GM12865 (cell line): Measurements from ENCODE around the gene ZNF835.

Source experiments
- DNase-seq: peaks from one replicate; pipeline ENCODE4 v3.0.0; 2010; ENCODE audit warnings: low read depth
- H3K4me3 ChIP-seq: 2 replicates; pipeline ENCODE4 v1.5.1; 2011; ENCODE audit warnings: mild to moderate bottlenecking, low read depth, low read length, control low read depth
- TF ChIP-seq, protein P1 (sequence below): IDR thresholded peaks from 2 replicates; pipeline ENCODE4 v1.5.1; 2011; ENCODE audit warnings: low read length, control low read depth, low read depth, inconsistent platforms; ENCODE audit not compliant: insufficient read depth; ENCODE audit errors: missing control alignments

ZNF835 gene

DNA sequence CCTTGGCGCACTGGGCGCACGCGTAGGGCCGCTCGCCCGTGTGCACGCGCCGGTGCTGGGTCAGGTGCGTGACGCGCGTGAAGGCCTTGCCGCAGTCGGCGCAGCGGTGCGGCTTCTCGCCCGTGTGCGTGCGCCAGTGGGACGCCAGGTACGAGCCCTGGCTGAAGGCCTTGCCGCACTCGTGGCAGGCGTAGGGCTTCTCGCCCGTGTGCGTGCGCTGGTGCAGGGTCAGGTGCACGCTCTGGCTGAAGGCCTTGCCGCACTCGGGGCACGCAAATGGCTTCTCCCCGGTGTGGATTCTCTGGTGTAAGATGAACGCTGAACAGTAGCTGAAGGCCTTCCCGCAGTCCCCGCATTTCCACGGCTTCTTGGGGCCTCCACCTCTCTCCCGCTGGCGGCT, 7.0 kb downstream of the ZNF835 start:
- no peak overlapping the region for H3K4me3 ChIP-seq
- no peak for DNase-seq
- TF ChIP-seq, protein P1, sequence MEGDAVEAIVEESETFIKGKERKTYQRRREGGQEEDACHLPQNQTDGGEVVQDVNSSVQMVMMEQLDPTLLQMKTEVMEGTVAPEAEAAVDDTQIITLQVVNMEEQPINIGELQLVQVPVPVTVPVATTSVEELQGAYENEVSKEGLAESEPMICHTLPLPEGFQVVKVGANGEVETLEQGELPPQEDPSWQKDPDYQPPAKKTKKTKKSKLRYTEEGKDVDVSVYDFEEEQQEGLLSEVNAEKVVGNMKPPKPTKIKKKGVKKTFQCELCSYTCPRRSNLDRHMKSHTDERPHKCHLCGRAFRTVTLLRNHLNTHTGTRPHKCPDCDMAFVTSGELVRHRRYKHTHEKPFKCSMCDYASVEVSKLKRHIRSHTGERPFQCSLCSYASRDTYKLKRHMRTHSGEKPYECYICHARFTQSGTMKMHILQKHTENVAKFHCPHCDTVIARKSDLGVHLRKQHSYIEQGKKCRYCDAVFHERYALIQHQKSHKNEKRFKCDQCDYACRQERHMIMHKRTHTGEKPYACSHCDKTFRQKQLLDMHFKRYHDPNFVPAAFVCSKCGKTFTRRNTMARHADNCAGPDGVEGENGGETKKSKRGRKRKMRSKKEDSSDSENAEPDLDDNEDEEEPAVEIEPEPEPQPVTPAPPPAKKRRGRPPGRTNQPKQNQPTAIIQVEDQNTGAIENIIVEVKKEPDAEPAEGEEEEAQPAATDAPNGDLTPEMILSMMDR: no peak

DNA sequence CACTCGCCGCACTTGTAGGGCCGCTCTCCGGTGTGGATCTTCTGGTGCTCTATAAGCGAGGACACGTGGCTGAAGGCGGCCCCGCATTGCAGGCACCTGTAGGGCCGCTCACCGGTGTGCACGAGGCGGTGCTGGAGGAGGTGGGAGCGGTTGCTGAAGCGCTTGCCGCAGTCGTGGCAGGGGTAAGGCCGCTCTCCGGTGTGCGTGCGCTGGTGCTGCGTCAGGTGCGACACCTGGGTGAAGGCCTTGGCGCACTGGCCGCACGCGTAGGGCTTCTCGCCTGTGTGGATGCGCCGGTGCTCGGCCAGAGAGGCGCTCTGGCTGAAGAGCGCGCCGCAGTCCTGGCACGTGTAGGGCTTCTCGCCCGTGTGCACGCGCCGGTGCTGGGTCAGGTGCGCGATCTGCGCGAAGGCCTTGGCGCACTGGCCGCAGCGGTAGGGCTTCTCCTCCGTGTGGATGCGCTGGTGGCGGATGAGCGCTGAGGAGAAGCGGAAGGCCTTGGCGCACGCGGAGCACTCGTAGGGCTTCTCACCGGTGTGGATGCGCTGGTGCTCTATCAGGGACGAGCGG, 7.5 kb downstream of the ZNF835 start:
- H3K4me3 ChIP-seq: no peak overlapping the region
- DNase-seq: no peak
- TF ChIP-seq, protein P1: no peak

DNA sequence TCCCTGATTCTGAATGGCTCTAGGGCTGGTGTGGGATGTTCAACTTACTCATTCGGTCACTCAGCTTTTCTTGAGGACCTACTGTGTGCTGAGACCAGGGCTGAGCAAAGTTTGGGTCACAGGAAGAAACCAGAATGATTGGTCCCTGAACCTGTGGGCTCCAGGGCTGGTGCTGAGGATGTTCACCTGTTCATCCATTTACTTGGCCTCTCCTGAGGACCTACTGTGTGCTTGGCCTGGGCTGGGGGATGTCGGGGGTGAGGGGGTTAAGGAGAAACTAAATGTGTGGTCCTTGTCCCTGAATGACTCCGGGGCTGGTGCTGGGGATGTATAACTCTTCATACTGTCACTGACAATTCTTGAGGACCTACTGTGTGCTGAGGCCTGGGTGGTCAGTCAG, 10.3 kb downstream of the ZNF835 start:
- H3K4me3 ChIP-seq: no peak overlapping the region
- TF ChIP-seq, protein P1: no peak
- DNase-seq: no peak

DNA sequence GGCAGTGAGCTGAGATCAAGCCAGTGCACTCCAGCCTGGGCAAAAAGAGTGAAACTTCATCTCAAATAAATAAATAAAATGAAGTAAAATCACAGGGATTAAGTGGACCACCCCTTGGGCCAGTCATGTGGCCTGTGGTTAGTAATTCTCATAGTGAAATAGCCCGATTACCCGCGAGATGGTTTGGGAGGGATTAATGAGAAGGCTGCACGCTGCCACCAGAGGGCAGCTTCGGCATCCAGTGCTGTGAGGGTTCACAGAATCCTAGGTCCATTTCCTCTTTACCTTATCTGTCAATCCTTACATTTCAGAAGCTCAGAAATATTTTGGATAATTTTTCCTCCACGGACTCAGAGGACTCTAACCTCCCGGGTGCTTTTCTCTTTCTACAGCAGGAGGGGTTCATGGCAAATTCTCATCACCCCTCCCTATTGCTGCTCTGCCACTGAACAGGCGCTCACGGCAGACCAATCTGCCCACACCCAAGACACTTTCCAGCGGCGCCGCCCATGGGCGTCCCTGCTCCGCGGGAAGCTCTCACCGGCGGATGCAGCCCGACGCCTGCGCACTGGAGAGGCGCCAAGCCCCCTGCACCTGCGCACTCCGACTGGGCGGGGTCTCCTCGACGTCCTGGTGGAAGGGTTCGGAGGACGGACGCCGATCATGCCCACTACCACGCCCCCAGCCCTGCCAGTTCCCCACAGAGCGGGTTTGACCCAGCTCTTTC, 11.0 kb downstream of the ZNF835 start:
- no peak for DNase-seq
- no peak overlapping the region for H3K4me3 ChIP-seq
- TF ChIP-seq, protein P1: no peak

DNA sequence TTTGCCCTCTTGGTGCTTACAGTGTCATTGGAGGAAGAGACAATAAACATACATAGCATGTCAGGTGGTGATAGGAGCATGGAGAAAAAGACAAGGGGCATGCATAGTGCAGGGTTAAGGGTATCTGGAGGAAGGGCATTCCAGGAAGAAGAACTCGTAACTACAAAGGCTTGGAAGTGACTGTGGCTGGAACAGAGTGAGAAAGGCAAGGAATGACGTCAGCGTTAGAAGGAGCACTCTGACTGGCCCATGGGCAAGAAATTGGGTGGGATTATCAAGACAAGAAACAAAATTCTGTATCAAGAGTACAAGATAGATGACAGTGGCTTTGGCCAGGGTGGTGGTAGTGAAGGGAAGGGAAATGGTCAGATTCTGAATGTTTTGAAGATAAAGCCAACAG, 17.4 kb downstream of the ZNF835 start:
- H3K4me3 ChIP-seq: no peak overlapping the region
- TF ChIP-seq, protein P1: no peak
- no peak for DNase-seq

DNA sequence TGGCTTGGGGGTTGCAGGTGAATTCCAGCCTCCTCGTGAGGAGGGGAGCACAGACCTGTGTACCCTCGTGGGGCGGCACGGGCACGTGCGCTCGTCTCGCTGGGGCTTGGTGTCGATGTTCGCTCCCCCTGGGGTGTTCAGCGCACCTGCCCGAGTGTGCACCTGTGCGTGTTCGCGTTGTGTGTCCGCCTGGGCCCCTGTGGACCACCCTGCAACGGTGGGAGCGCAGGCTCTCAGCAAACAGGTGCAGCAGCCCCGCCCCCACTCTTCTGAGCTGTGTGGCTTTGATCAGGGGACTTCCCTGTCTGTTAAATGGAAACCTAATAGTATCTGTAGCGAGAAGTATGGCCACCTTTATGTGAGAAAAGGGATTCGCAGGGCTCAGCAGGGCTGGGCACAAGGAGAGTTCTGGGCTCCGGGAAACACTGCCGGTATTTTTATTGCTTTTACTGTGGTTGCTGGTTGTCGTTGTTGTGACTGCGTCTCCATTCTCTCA, 28.0 kb downstream of the ZNF835 start:
- TF ChIP-seq, protein P1: no peak
- H3K4me3 ChIP-seq: no peak overlapping the region

More for the DNA sequence above, 28.0 kb downstream of the ZNF835 start:
- DNase-seq: no peak
